Measurements from ENCODE around the gene TBC1D1.

Gene TBC1D1

GRCh38 chr4:38149472-38149996 lies 258.6 kb downstream of the TBC1D1 start:
- no peak for DNase-seq (ENCODE audit: low spot score)

GRCh38 chr4:38149997-38150671 lies 259.2 kb downstream of the TBC1D1 start:
- no peak for DNase-seq (ENCODE audit: low spot score)

- DNase-seq (ENCODE audit: low spot score), result no peak
These were observed 259.9 kb downstream of the TBC1D1 start for GRCh38 chr4:38150766-38151165.

- no peak for DNase-seq (ENCODE audit: low spot score)
These were observed 261.0 kb downstream of the TBC1D1 start for GRCh38 chr4:38151873-38152272.

GRCh38 chr4:38152305-38152704 lies 261.4 kb downstream of the TBC1D1 start:
- no peak for DNase-seq (ENCODE audit: low spot score)

GRCh38 chr4:38152721-38153386 lies 262.0 kb downstream of the TBC1D1 start:
- DNase-seq (ENCODE audit: low spot score), result no peak

GRCh38 chr4:38153387-38153760 lies 262.5 kb downstream of the TBC1D1 start:
- DNase-seq (ENCODE audit: low spot score), result no peak

GRCh38 chr4:38154252-38154651 lies 263.4 kb downstream of the TBC1D1 start:
- no peak for DNase-seq (ENCODE audit: low spot score)

- peak; percentile 18 for DNase-seq (ENCODE audit: low spot score)
These were observed 264.1 kb downstream of the TBC1D1 start for GRCh38 chr4:38154681-38155588.

GRCh38 chr4:38155589-38156294 lies 264.9 kb downstream of the TBC1D1 start:
- DNase-seq (ENCODE audit: low spot score), result no peak

- no peak for DNase-seq (ENCODE audit: low spot score)
These were observed 266.7 kb downstream of the TBC1D1 start for GRCh38 chr4:38157592-38157991.

- peak; percentile 63 for DNase-seq (ENCODE audit: low spot score)
These were observed 269.8 kb downstream of the TBC1D1 start for GRCh38 chr4:38160487-38161207.

- DNase-seq (ENCODE audit: low spot score), result no peak
These were observed 270.6 kb downstream of the TBC1D1 start for GRCh38 chr4:38161208-38162113.

GRCh38 chr4:38162240-38162784 lies 271.4 kb downstream of the TBC1D1 start:
- DNase-seq (ENCODE audit: low spot score), result no peak

GRCh38 chr4:38163216-38164006 lies 272.5 kb downstream of the TBC1D1 start:
- no peak for DNase-seq (ENCODE audit: low spot score)

- no peak for DNase-seq (ENCODE audit: low spot score)
These were observed 273.5 kb downstream of the TBC1D1 start for GRCh38 chr4:38164346-38164745.

- DNase-seq (ENCODE audit: low spot score), result no peak
These were observed 275.2 kb downstream of the TBC1D1 start for GRCh38 chr4:38166082-38166481.

- no peak for DNase-seq (ENCODE audit: low spot score)
These were observed 275.9 kb downstream of the TBC1D1 start for GRCh38 chr4:38166768-38167167.

- no peak for DNase-seq (ENCODE audit: low spot score)
These were observed 277.1 kb downstream of the TBC1D1 start for GRCh38 chr4:38167973-38168372.
